GM12878 (cell line): Measurements from ENCODE around the gene TMEM170B. TPM values are rescaled to one million over a fixed set of nuclear protein-coding genes. Genes with fewer than 3 reads are reported as not detected.

Source experiments
- ATAC-seq: fragments of 200-7000 bp; cut with Tn5 transposase; 3 replicates; pipeline ENCODE4 v1.9.1; 2020; ENCODE audit warnings: mild to moderate bottlenecking, moderate library complexity
- BruUV-seq: library from RNA; stranded (reverse); fragments of 400-500 nt; replicated peaks from 2 replicates; lab custom pipeline; 2021; lab: Mats Ljungman, UMichigan
- CTCF ChIA-PET: fragments of 300-600 bp; sonication (Branson Sonifier 250); formaldehyde crosslinking; extraction: SDS; loops from one replicate; lab custom pipeline; 2021; ENCODE audit warnings: inconsistent platforms; lab: Yijun Ruan, JAX
- POLR2A ChIA-PET: fragments of 350-600 bp; formaldehyde crosslinking; extraction: SDS; loops from one replicate; lab custom pipeline; 2021; ENCODE audit warnings: inconsistent platforms; lab: Charles Lee
- RAD21 ChIA-PET: fragments of 300-600 bp; sonication (Branson Sonifier 250); formaldehyde crosslinking; loops from one replicate; lab custom pipeline; 2023; ENCODE audit warnings: antibody characterized with exemption; ENCODE audit not compliant: unreplicated experiment; lab: Charles Lee
- SMC1A ChIA-PET: fragments of 300-600 bp; sonication (Branson Sonifier 250); formaldehyde crosslinking; loops from one replicate; lab custom pipeline; 2023; ENCODE audit not compliant: unreplicated experiment, uncharacterized antibody; lab: Charles Lee
- DNase-seq: peaks from one replicate; pipeline ENCODE4 v3.0.0-alpha.2; 2011; ENCODE audit warnings: low read depth, low spot score
- FAIRE-seq: peaks from 3 replicates; lab custom pipeline; 2011; peaks lifted over from hg19 to GRCh38; lab: Jason Lieb, UNC
- H2AFZ ChIP-seq: 2 replicates; pipeline ENCODE4 v1.6.0; 2011; ENCODE audit warnings: low read depth, low read length, control low read depth; ENCODE audit not compliant: control insufficient read depth
- H3K27ac ChIP-seq: 2 replicates; pipeline ENCODE4 v1.5.1; 2011; ENCODE audit warnings: control low read depth; ENCODE audit not compliant: control insufficient read depth, insufficient read depth
- H3K27me3 ChIP-seq, 2 experiments: replicated peaks in 1 of 2; 2 replicates each; pipeline versions ENCODE4 v1.6.0 to v1.6.1; 2011; ENCODE audit warnings: low read length in 1 of 2; ENCODE audit not compliant: control insufficient read depth in 2 of 2, insufficient read depth in 2 of 2
- H3K36me3 ChIP-seq, 2 experiments: 2 replicates each; pipeline ENCODE4 v1.5.1; 2011; ENCODE audit warnings: low read length in 1 of 2; ENCODE audit not compliant: control insufficient read depth in 2 of 2, insufficient read depth in 2 of 2
- H3K4me1 ChIP-seq: 2 replicates; pipeline ENCODE4 v1.6.1; 2011; ENCODE audit warnings: mild to moderate bottlenecking, low read length, moderate library complexity, mixed read lengths; ENCODE audit not compliant: control insufficient read depth, insufficient read depth
- H3K4me2 ChIP-seq: 2 replicates; pipeline ENCODE4 v1.6.0; 2011; ENCODE audit warnings: control low read depth; ENCODE audit not compliant: control insufficient read depth, insufficient read depth
- H3K4me3 ChIP-seq: fragments of 200-600 bp; sonication (generic); 2 replicates; pipeline ENCODE4 v1.5.1; 2016
- H3K79me2 ChIP-seq: 2 replicates; pipeline ENCODE4 v1.6.0; 2011; ENCODE audit warnings: low read length; ENCODE audit not compliant: control insufficient read depth, insufficient read depth
- H3K9ac ChIP-seq: 2 replicates; pipeline ENCODE4 v1.8.0; 2011; ENCODE audit warnings: low read length, control low read depth, mixed read lengths; ENCODE audit not compliant: control insufficient read depth, insufficient read depth
- H3K9me3 ChIP-seq: replicated peaks from 3 replicates; pipeline ENCODE4 v1.5.1; 2011; ENCODE audit warnings: mild to moderate bottlenecking, low read length; ENCODE audit not compliant: control insufficient read depth, insufficient read depth
- H4K20me1 ChIP-seq: 2 replicates; pipeline ENCODE4 v1.6.0; 2011; ENCODE audit not compliant: control insufficient read depth, insufficient read depth
- BMI1 ChIP-seq: fragments of 450-650 bp; IDR thresholded peaks from 2 replicates; pipeline ENCODE4 v1.6.1; 2016; ENCODE audit warnings: mild to moderate bottlenecking, moderate library complexity, borderline replicate concordance
- RB1 ChIP-seq: fragments of 450-650 bp; formaldehyde crosslinking; IDR thresholded peaks from 2 replicates; pipeline ENCODE4 v1.6.1; 2017; ENCODE audit warnings: mild to moderate bottlenecking, borderline replicate concordance
- WGBS: methylation state at CpG from one replicate; pipeline ENCODE4 v1.1.6; 2016; ENCODE audit warnings: low lambda C conversion rate; ENCODE audit not compliant: insufficient replicate concordance, insufficient coverage; ENCODE audit errors: missing lambda C conversion rate; 5-methylcytosine and 5-hydroxymethylcytosine counted together
- in situ Hi-C: fragments of 300-500 bp; cut with MboI; formaldehyde crosslinking; loops from 9 replicates; pipeline ENCODE4 v1.14.3; 2018; ENCODE audit warnings: mixed read lengths
- intact Hi-C: fragments of 100-400 bp; cut with micrococcal nuclease; formaldehyde crosslinking; loops from one replicate; pipeline ENCODE4 v1.14.2; 2022; ENCODE audit not compliant: unreplicated experiment
- polyA plus RNA-seq, 11 experiments: library from polyadenylated mRNA; depleted of rRNA in 4 of 11; unstranded in 6 of 11; stranded (reverse) in 5 of 11; fragments of >200 nt; fragmentation: Nextera tagmentation in 4 of 11; fragmentation: Illumina TruSeq in 1 of 11; extraction: Ambion mirVana in 4 of 11; extraction: Trizol in 1 of 11; gene quantifications; 1 replicate in 1 of 11; 2 replicates in 10 of 11; pipeline versions ENCODE4 v1.2.1 to v1.2.3, GENCODE V29; 2011 to 2016; ENCODE audit warnings: inconsistent platforms in 2 of 11, missing spikeins in 2 of 11, low read depth in 1 of 11
- total RNA-seq, 4 experiments: library from RNA; depleted of rRNA in 3 of 4; stranded (reverse); fragments of >200 nt in 3 of 4; fragmentation: Illumina TruSeq in 1 of 4; extraction: Trizol in 1 of 4; gene quantifications; 2 replicates each; pipeline versions ENCODE4 v1.2.1 to v1.2.3, GENCODE V29; 2013 to 2021
- TF ChIP-seq, protein P1 (sequence below): fragments of 450-650 bp; formaldehyde crosslinking; IDR thresholded peaks from 2 replicates; pipeline ENCODE4 v1.4.0; 2022; ENCODE audit warnings: mild to moderate bottlenecking, moderate library complexity

TMEM170B gene
- total and polyA plus RNA-seq, 10 of the 15 experiments (the other 5 are each of a cell fraction or from before 2014, with no cell fraction given), result 0.38 to 10.3 (median 4.2) TPM

DNA sequence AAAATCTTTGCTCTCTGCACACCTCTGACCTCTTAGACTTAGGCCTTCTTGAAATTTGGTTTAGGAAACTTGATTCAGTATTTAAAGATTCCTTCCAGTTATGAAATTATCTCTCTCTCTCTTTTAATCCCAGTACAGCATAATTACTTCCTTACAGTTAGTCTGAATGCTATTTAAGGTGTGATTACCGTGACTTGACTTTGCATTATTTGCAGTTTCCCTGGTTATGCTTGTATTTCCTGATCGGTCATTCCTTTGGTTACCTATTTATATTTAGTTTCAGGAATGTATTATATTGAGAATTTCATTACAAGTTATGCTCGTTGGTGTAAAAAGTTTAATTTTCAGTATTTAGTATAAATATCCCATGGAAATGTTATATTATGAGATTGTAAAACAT is 16.3 kb downstream of the TMEM170B start:
- CTCF ChIA-PET, result interaction anchor here (1.4 to 2.9 kb wide), 4 partner anchors 11 to 409 kb away, joined by 4 to 12 read pairs (median 4); no protein-coding TSS in a partner anchor
- POLR2A ChIA-PET, result no interaction called here
- no peak for ATAC-seq

More for the DNA sequence above, 16.3 kb downstream of the TMEM170B start:
- no peak overlapping the region for H3K9ac ChIP-seq
- TF ChIP-seq RB1 (no peak), BMI1 (no peak)
- TF ChIP-seq, protein P1, sequence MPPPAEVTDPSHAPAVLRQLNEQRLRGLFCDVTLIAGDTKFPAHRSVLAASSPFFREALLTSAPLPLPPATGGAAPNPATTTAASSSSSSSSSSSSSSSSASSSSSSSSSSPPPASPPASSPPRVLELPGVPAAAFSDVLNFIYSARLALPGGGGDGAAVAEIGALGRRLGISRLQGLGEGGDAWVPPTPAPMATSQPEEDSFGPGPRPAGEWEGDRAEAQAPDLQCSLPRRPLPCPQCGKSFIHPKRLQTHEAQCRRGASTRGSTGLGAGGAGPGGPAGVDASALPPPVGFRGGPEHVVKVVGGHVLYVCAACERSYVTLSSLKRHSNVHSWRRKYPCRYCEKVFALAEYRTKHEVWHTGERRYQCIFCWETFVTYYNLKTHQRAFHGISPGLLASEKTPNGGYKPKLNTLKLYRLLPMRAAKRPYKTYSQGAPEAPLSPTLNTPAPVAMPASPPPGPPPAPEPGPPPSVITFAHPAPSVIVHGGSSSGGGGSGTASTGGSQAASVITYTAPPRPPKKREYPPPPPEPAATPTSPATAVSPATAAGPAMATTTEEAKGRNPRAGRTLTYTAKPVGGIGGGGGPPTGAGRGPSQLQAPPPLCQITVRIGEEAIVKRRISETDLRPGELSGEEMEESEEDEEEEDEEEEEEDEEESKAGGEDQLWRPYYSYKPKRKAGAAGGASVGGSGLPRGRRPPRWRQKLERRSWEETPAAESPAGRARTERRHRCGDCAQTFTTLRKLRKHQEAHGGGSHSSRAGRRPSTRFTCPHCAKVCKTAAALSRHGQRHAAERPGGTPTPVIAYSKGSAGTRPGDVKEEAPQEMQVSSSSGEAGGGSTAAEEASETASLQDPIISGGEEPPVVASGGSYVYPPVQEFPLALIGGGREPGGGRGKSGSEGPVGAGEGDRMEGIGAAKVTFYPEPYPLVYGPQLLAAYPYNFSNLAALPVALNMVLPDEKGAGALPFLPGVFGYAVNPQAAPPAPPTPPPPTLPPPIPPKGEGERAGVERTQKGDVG (CRISPR knock-in tag), result no peak
- H3K79me2 ChIP-seq, result no peaks in the 10 kb centered on the region; the same call in 1 of the 2 replicates
- no peak for FAIRE-seq
- WGBS, result 64% methylated on average over 3 of the region's 3 CpGs
- in situ Hi-C loops, result no loop called here
- H3K27me3 ChIP-seq, result no peaks in the 10 kb centered on the region
- no peak overlapping the region for H2AFZ ChIP-seq
- no TSS peak for BruUV-seq
- H3K27ac ChIP-seq, result no peak overlapping the region
- no peak for DNase-seq
- intact Hi-C loops, result no loop called here
- H3K4me2 ChIP-seq, result no peak overlapping the region
- no peaks in the 10 kb centered on the region for H3K4me1 ChIP-seq
- ChIA-PET SMC1A (interaction anchor here (1.1 to 3.7 kb wide), 4 partner anchors 11 to 56 kb away, joined by 3 to 24 read pairs (median 6); no protein-coding TSS in a partner anchor), RAD21 (no interaction called here)
- H4K20me1 ChIP-seq, result no peaks in the 10 kb centered on the region
- H3K9me3 ChIP-seq, result no peaks in the 10 kb centered on the region; the same call in 2 of the 3 replicates
- no peaks in the 10 kb centered on the region for H3K36me3 ChIP-seq
- no peak overlapping the region for H3K4me3 ChIP-seq
